AG09319 (cell line): Measurements from ENCODE around the gene MBNL2.

Source experiments
- DNase-seq: peaks from one replicate; pipeline ENCODE4 v3.0.0-alpha.2; 2010; ENCODE audit warnings: low read depth; ENCODE audit errors: extremely low read depth
- TF ChIP-seq, protein P1 (sequence below): IDR thresholded peaks from 2 replicates; pipeline ENCODE4 v1.5.1; 2011; ENCODE audit warnings: low read depth, mild to moderate bottlenecking, inconsistent platforms, low read length, moderate library complexity

MBNL2 gene

DNA sequence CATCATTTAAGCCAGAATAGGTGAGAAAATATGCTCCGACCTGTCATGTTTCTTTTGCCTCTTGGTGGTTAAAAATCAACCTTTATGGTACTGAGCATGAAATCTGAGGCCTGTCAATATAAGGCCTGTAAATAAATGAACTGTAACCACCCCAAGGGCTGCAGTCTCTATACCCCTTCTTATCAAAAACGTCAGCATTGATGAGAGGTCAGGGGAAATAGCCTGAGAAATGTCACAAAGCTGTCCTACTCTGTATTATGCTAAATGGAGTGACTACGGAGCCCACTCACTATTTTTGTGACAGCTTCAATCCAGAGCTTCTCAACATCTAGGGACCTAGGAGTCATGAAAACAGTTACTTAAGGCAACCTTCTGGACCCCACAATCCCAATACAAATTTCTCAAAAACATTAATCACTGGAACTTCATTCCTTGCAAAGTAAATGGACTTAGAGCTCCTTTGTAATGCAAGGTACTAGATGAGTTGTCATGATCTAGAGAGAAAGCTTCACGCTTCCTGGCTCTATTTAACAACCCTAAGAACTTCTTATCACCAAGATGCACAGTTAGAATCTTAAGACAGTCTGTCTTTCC is 209.1 kb downstream of the MBNL2 start:
- TF ChIP-seq, protein P1, sequence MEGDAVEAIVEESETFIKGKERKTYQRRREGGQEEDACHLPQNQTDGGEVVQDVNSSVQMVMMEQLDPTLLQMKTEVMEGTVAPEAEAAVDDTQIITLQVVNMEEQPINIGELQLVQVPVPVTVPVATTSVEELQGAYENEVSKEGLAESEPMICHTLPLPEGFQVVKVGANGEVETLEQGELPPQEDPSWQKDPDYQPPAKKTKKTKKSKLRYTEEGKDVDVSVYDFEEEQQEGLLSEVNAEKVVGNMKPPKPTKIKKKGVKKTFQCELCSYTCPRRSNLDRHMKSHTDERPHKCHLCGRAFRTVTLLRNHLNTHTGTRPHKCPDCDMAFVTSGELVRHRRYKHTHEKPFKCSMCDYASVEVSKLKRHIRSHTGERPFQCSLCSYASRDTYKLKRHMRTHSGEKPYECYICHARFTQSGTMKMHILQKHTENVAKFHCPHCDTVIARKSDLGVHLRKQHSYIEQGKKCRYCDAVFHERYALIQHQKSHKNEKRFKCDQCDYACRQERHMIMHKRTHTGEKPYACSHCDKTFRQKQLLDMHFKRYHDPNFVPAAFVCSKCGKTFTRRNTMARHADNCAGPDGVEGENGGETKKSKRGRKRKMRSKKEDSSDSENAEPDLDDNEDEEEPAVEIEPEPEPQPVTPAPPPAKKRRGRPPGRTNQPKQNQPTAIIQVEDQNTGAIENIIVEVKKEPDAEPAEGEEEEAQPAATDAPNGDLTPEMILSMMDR = no peak
- no peak for DNase-seq

DNA sequence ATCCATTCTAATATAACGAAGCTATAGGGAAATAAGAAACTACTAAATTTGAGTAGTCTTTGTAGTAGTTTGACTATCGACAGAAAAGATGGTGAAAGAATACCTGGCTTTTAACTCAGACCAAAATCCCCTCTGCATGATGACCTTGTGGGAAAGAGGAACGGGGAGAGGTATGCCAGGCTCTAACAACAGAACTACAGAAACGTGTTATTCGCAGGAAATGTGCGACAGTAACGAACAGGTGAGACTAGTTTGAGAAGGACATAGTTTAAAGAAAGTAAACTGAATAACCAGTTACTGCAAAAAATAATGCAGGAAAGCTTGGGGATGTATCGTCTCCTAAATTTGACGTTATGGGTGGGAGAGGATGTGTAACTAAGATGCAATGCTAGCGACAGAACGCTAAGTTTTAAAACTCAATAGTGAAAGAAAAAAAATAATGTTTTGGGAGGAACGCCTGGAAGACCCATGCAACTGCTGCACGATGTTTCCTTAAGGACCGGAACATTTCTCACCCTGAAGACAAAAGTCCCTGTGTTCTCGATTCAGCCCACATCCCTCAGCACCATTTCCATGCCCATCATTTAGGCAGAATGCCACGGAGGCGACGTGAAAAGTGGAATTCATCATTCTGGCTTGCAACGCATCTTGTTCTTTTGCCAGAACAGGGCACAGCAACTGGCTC is 210.2 kb downstream of the MBNL2 start:
- TF ChIP-seq, protein P1 = no peak
- DNase-seq = no peak

DNA sequence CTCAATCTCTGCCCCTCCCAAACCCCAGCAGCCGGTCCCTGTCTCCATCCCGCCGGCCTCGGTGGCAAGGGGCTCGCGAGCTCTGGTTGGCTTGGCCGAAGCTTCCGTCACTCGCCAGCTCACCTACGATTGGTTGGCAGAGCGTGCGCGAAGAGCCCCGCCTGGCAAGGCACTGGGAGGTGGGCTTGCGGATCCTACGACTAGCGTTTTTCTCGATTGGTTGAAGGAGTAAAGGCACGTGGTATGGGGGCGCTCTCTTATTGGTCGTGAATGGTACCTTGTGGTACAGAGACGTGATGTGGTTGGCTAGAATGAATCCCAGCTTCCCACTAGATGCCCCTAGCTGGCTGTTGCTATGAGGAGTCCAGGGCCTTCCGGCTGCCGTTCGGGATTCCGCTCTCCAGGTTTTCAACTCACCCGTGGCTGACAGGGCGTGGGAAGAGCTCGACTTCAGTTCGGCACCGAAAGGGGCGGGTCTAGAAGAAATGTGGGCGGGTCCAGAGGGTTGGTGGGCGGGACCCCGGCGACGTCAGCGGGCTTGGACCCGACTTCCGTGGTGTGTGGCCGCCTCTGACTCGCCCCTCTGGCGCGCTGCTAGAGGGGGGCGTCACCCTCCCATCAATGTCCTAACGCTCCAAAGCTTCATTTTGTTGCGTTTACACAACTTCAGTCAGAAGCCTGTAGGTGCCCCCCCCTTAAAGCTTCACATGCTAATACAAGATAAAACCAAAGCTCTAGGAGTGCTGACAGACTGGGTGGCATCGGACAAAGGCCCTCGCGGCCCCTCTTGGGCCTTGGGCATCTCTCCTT is 211.0 kb downstream of the MBNL2 start:
- peak; percentile 100 for DNase-seq
- TF ChIP-seq, protein P1 = no peak

DNA sequence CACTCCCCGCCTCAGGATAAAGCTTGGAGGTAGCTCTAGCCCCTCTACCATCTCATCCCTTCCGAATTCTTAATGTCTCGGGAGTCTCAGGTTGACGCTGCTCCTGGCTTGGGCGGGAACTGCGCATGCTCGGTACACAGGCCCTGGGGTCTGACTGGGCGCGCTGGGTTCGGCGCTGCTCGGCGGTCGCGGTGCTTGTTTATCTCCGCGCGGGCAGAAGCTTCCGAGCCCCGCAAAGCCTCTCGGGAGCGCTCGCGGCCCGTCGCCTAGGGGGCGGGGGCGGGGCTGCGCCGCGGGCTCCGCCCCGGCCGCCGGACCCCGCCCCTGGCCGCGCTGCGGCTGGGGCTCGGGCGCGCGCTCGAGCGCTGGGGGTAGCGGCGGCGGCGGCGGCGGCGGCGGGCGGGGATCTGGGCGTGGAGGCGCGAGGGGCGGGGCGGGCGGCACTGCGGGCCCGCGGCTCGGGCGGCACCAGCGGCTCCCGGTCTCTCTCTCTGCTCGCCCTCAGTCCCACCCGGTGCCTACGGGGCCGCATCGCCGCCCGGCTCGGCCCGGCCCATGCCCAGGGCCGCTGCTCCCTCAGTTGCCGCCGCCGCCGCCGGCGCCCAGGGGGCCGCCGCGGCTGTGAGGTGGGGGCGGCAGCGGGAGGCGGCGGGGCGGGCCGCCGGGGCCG is 211.7 kb downstream of the MBNL2 start, which contains the start of gene RAP2A:
Gene RAP2A, plus strand, starts transcription at position 443 of the 670 bp plus-strand sequence. CDS start 302 bp downstream, outside the sequence.
- DNase-seq = peak; percentile 84
- TF ChIP-seq, protein P1 = no peak

DNA sequence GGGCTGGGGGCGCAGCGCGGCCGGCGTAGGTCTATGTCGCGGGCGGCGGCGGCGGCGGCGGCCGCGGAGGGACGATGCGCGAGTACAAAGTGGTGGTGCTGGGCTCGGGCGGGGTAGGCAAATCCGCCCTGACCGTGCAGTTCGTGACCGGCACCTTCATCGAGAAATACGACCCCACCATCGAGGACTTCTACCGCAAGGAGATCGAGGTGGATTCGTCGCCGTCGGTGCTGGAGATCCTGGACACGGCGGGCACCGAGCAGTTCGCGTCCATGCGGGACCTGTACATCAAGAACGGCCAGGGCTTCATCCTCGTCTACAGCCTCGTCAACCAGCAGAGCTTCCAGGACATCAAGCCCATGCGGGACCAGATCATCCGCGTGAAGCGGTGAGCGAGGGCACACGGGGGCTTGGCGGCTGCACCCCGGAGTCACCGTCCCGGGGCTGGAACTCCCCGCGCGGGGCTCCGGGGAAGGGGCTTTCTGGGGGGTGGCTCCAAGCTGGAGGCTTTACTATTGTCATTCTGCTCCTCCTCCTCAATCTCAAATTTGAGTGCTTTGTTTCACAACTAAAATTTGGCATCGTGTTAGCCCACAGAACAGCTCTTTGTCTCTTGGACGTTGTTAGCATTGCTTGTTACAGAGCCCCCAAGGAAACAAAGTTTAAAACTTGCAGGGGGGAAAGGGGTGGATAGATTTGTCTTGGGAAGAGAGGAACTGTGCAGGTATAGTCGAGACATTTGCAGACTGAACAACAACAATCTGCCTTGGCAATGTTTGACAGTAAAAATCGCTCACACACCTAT is 212.5 kb downstream of the MBNL2 start:
- no peak for DNase-seq

DNA sequence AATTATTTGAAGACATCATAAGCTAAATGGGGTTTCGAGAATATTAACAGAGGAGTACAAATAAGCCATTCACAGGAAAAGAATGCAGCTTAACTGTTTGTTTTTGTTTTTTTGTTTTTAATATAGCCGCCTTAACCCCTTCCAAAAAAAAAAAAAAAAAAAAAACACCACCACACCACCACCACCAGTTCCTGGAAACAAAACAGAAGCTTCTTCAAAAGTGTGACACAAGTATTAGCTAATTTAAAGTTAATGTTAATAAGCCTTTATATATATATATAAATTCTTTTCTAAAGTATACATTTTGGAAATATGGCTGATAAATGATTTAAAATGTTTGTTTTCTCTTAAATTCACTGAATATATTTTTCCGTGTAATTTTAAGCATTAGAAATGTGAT is 213.2 kb downstream of the MBNL2 start:
- TF ChIP-seq, protein P1 = no peak
- DNase-seq = no peak

More for the DNA sequence above, 212.5 kb downstream of the MBNL2 start:
- TF ChIP-seq, protein P1 = no peak
